Osteoblast (primary cell): ENCODE measurements around the gene DPP6. TPM values are rescaled to one million over a fixed set of nuclear protein-coding genes. Genes with fewer than 3 reads are reported as not detected.

Experiments
- DNase-seq: peaks from one replicate; pipeline ENCODE4 v3.0.0; 2011; ENCODE audit warnings: low spot score, mixed read lengths; ENCODE audit not compliant: insufficient read length; ENCODE audit errors: missing footprints
- H2AFZ ChIP-seq: 2 replicates; pipeline ENCODE4 v1.6.0; 2011; ENCODE audit warnings: mild to moderate bottlenecking, low read length
- H3K27ac ChIP-seq: 2 replicates; pipeline ENCODE4 v1.5.1; 2011; ENCODE audit warnings: mild to moderate bottlenecking, low read depth, low read length, moderate library complexity
- H3K27me3 ChIP-seq: 2 replicates; pipeline ENCODE4 v1.6.0; 2012; ENCODE audit warnings: mild to moderate bottlenecking, control low read depth, inconsistent platforms, low read length, moderate library complexity; ENCODE audit not compliant: insufficient read depth
- H3K36me3 ChIP-seq: 2 replicates; pipeline ENCODE4 v1.5.1; 2011; ENCODE audit warnings: mild to moderate bottlenecking, low read length, control low read depth, moderate library complexity; ENCODE audit not compliant: insufficient read depth
- H3K4me1 ChIP-seq: 2 replicates; pipeline ENCODE4 v1.5.1; 2011; ENCODE audit warnings: mild to moderate bottlenecking, low read length, control low read depth, moderate library complexity; ENCODE audit not compliant: insufficient read depth
- H3K4me2 ChIP-seq: 2 replicates; pipeline ENCODE4 v1.6.0; 2011; ENCODE audit warnings: mild to moderate bottlenecking, low read length; ENCODE audit not compliant: insufficient read depth
- H3K4me3 ChIP-seq: fragments of 200-600 bp; sonication (generic); 3 replicates; pipeline ENCODE4 v1.5.1; 2012; ENCODE audit warnings: mild to moderate bottlenecking, low read length, inconsistent platforms; ENCODE audit not compliant: insufficient read depth
- H3K79me2 ChIP-seq: 2 replicates; pipeline ENCODE4 v1.6.0; 2012; ENCODE audit warnings: mild to moderate bottlenecking, low read length, control low read depth, inconsistent platforms; ENCODE audit not compliant: insufficient read depth
- H3K9me3 ChIP-seq: 2 replicates; pipeline ENCODE4 v1.5.1; 2011; ENCODE audit warnings: low read depth, low read length, control low read depth
- H4K20me1 ChIP-seq: 2 replicates; pipeline ENCODE4 v1.6.0; 2012; ENCODE audit warnings: mild to moderate bottlenecking, low read length, control low read depth; ENCODE audit not compliant: insufficient read depth
- total RNA-seq: library from RNA; depleted of rRNA; stranded (reverse); fragments of >200 nt; gene quantifications from 2 replicates; pipeline ENCODE4 v1.2.3, GENCODE V29; 2012
- TF ChIP-seq, protein P1 (sequence below): IDR thresholded peaks from 2 replicates; pipeline ENCODE4 v1.5.1; 2011; ENCODE audit warnings: mild to moderate bottlenecking, low read depth, low read length, moderate library complexity; ENCODE audit errors: extremely low read depth

The DPP6 gene
- total RNA-seq, 1 donor = not detected

DNA sequence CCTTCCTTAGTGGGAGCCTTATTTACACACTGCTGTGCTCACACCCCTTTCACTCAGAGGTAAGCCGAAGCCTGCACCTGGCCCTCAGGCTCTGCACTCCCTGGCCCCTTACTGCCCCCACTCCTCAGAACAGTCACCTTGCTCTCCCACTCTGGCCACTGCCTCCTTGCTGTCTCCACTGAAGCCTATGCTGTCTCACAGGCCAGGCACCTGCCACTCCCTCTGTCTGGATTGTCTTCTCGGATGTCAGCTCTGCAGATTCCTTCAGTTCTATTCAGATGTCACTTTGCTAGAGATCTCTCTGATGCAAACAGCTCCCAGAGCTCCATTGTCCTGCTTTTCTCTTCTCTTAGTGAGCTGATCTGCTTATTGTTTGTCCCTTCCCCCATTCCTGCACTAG lies 390.7 kb downstream of the DPP6 start:
- Histone ChIP-seq H3K27ac (no peak overlapping the region), H3K9me3 (no peaks in the 10 kb centered on the region), H2AFZ (no peak overlapping the region), H3K4me1 (no peaks in the 10 kb centered on the region), H3K27me3 (no peaks in the 10 kb centered on the region), H3K36me3 (no peaks in the 10 kb centered on the region), H3K4me3 (no peak overlapping the region), H4K20me1 (no peaks in the 10 kb centered on the region), H3K4me2 (no peak overlapping the region), H3K79me2 (no peaks in the 10 kb centered on the region)
- TF ChIP-seq, protein P1, sequence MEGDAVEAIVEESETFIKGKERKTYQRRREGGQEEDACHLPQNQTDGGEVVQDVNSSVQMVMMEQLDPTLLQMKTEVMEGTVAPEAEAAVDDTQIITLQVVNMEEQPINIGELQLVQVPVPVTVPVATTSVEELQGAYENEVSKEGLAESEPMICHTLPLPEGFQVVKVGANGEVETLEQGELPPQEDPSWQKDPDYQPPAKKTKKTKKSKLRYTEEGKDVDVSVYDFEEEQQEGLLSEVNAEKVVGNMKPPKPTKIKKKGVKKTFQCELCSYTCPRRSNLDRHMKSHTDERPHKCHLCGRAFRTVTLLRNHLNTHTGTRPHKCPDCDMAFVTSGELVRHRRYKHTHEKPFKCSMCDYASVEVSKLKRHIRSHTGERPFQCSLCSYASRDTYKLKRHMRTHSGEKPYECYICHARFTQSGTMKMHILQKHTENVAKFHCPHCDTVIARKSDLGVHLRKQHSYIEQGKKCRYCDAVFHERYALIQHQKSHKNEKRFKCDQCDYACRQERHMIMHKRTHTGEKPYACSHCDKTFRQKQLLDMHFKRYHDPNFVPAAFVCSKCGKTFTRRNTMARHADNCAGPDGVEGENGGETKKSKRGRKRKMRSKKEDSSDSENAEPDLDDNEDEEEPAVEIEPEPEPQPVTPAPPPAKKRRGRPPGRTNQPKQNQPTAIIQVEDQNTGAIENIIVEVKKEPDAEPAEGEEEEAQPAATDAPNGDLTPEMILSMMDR = no peak
- no peak for DNase-seq

DNA sequence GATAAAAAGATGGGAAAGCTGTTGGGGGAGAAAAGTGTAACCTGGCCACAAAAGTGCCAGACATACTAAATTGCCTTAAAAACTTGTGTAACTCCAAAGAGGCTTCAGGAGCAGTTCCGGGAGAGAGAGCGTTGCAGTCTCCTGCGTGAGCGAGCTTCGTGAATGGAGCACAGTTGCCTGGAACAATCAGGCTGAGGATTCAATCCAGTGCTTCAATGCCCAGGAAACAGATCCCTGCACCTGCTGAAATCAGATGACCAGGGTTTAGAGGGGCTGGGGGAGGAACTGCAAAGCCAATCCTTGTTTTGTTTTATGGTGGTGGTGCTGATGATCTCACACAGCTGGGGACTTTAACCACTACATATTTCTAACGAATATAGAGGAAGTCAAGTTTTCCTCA lies 398.3 kb downstream of the DPP6 start:
- no peak overlapping the region for H3K4me3 ChIP-seq
- H3K4me2 ChIP-seq = no peak overlapping the region
- H3K79me2 ChIP-seq = no peaks in the 10 kb centered on the region
- H3K9me3 ChIP-seq = peaks cover 2% of the 10 kb centered on the region
- DNase-seq = no peak
- H2AFZ ChIP-seq = no peak overlapping the region
- H3K27me3 ChIP-seq = no peaks in the 10 kb centered on the region
- H4K20me1 ChIP-seq = no peaks in the 10 kb centered on the region
- no peak overlapping the region for H3K27ac ChIP-seq
- H3K4me1 ChIP-seq = no peaks in the 10 kb centered on the region
- no peaks in the 10 kb centered on the region for H3K36me3 ChIP-seq
- TF ChIP-seq, protein P1 = no peak

DNA sequence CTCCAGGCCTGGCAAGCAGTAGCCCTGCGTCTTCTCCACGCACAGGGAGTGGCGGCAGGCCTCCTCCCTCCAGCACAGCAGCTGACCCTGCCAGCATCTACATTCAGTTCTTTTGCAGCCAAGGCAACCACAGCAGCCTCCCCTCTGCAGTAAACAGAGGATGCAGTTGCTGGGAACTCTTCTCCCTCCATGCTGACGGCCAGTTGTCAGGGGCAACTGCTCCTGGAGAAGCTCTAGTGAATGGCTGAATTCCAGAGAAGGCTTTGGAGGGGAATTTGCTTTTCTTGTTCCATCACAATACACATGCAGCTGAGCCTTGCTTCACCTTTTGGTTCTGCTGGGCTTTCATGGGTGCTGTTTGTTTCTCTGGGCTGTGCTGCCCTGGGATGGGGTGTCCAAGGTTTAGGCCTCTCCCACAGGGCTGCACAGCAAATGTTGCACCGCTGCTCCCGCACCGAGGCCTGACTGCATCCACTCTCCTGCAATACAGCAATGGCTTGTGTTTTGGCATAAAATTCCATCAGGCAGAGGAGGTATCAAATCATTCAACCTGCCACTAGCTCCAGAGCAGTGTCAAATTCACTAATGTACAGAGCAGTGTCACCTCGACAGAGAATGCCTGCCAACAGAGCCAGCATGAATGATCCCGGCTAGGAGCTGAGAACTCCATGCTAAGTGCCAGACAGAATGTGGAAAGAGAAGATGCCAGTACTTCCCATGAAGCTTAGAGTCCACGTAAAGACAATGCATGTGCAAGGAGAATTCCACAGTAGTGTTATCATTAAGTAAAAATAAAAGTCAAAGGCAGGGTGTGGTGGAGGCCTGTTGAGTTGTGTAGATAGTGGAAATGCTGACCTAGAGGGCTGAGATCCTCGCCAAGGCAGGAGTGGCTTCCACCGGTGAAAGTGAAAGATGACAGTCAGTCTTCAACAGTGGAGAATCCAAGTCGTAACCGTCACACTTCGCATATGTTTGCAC lies 399.6 kb downstream of the DPP6 start:
- Histone ChIP-seq H3K27ac (no peak overlapping the region), H4K20me1 (no peaks in the 10 kb centered on the region), H3K79me2 (no peaks in the 10 kb centered on the region), H3K36me3 (no peaks in the 10 kb centered on the region), H3K27me3 (no peaks in the 10 kb centered on the region), H3K4me1 (no peaks in the 10 kb centered on the region), H3K4me3 (no peak overlapping the region), H3K9me3 (peaks cover 5% of the 10 kb centered on the region), H2AFZ (no peak overlapping the region), H3K4me2 (no peak overlapping the region)
- TF ChIP-seq, protein P1 = no peak
- no peak for DNase-seq

DNA sequence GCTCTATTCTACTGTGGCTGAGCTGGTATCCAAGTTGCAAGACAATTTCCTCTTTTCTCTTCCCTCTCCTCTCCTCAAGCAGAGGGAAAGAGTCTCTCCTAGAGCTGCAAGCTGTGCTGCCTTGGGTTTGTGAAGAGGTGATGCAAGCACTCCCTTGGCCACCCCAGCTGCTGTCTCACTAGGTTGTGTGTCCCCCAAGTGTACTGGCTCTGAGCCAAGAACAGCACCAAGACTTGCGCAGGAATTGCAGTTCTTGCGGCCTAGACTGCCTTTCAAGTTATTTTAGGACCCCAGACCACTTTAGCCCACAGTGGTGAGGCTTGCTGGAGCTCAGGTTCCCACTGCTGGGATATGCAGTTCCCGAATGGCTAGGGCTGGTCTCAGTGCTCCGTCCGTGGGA lies 411.6 kb downstream of the DPP6 start:
- H3K4me3 ChIP-seq = no peak overlapping the region
- no peaks in the 10 kb centered on the region for H4K20me1 ChIP-seq
- no peak overlapping the region for H2AFZ ChIP-seq
- DNase-seq = no peak
- no peaks in the 10 kb centered on the region for H3K27me3 ChIP-seq
- H3K27ac ChIP-seq = no peak overlapping the region
- no peak overlapping the region for H3K4me2 ChIP-seq
- H3K36me3 ChIP-seq = no peaks in the 10 kb centered on the region
- H3K79me2 ChIP-seq = no peaks in the 10 kb centered on the region
- H3K4me1 ChIP-seq = no peaks in the 10 kb centered on the region
- TF ChIP-seq, protein P1 = no peak
- peaks cover 2% of the 10 kb centered on the region for H3K9me3 ChIP-seq
